Stimulated activated naive B cell treated with anti-CD40 and anti-IgM and Interleukin-4, amounts not matched to agents 10 μg/mL and 1 μg/mL and 100 μg/mL, for 72 hours (primary cell): ENCODE measurements around the gene TOMT.
A peak's percentile ranks its signal among the peaks of the same experiment; 100 is the strongest.

Source experiments
- ATAC-seq, 2 donors: fragments of 150-1000 bp; cut with Tn5 transposase; replicated peaks; 2 replicates each; pipeline ENCODE4 v1.10.0; 2021; ENCODE audit warnings: moderate library complexity in 1 of 2
- DNase-seq: peaks from one replicate; pipeline ENCODE4 v3.0.0; 2021
- H3K27ac Mint-ChIP-seq: one replicate; pipeline ENCODE4 v1.8.0; 2022; ENCODE audit warnings: mild to moderate bottlenecking, mixed read lengths
- H3K27me3 Mint-ChIP-seq, 2 donors: one replicate each; pipeline ENCODE4 v1.8.0; 2022; ENCODE audit warnings: mixed read lengths in 2 of 2
- H3K36me3 Mint-ChIP-seq, 2 donors: one replicate each; pipeline ENCODE4 v1.8.0; 2022; ENCODE audit warnings: mixed read lengths in 2 of 2, mild to moderate bottlenecking in 1 of 2
- H3K4me1 Mint-ChIP-seq, 2 donors: one replicate each; pipeline ENCODE4 v1.8.0; 2022; ENCODE audit warnings: mixed read lengths in 2 of 2, mild to moderate bottlenecking in 1 of 2
- H3K4me3 Mint-ChIP-seq, 2 donors: one replicate each; pipeline ENCODE4 v1.8.0; 2022; ENCODE audit warnings: mild to moderate bottlenecking in 2 of 2, mixed read lengths in 2 of 2, moderate library complexity in 1 of 2
- H3K9me3 Mint-ChIP-seq, 2 donors: one replicate each; pipeline ENCODE4 v1.8.0; 2022; ENCODE audit warnings: mixed read lengths in 2 of 2, mild to moderate bottlenecking in 1 of 2

TOMT gene

DNA sequence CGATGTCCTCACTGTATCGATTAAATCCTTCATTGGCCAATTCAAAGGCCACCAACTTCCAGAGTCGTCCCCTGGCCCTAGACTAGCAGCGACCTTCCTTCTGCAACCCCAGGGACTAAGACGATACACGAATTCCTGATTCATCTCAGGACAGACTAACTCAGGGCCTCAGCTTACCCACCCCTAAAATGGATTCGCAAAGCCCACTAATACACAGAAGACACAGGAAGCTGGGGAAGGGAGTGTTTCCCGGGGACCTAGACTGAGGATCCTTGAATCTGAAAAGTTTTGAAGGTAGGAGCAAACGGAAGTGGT lies 3.1 kb upstream of the TOMT start:
- no peaks in the 10 kb centered on the region for H3K27me3 Mint-ChIP-seq
- H3K36me3 Mint-ChIP-seq = peaks cover 56 to 73% of the 10 kb centered on the region in 2 donors
- peak overlapping the region; percentile 86 to 93 for H3K4me3 Mint-ChIP-seq
- DNase-seq (no peak), ATAC-seq (no peak)
- H3K9me3 Mint-ChIP-seq = peaks cover 4 to 8% of the 10 kb centered on the region in 2 donors
- peak overlapping the region; percentile 95 for H3K27ac Mint-ChIP-seq
- peaks cover 37 to 63% of the 10 kb centered on the region in 2 donors for H3K4me1 Mint-ChIP-seq

DNA sequence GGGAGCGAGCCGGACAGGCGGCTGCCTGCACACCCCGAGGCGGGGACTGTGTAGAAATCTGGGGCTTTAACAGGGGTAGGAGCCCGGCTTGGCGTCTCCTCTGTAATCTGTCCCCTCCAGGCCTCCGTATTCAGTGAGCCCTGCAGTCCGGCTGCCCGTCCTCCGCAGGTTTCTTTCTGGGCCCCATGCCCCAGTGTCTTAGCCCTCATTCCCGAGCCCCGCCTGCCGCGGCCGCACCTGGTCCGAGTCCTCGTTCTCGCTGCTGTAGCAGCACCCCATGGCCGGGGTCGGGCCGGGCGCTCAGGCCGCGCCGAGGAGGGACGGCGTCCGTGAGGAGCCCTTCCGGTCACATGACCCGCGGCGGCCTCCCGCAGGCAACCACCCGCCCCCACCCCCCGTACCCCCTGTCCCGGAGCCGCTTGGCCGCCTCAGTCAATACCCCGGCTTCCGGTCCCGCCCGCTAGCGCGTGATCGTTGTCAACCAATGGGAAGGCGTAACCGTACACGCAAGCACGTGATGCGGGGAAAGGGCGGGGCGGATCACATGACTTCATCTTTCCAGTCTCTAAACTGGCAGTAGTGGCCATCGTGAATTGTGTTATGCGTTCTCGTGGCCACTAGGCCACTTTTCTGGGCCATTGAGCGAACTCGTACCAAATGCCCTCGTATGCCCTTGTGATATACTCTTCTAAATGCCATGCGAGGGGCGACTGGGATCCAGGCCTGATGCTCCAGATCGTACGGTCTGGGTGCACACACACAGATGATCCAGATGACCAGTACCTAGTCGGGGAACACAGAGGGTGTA lies 2.6 kb upstream of the TOMT start, which contains the start of gene LAMTOR1:
Gene LAMTOR1 (minus strand): TSS at position 352 of the 808 bp plus-strand sequence. CDS start 73 bp downstream, at position 279.
- peak; percentile 95 to 97 for ATAC-seq
- H3K36me3 Mint-ChIP-seq = peaks cover 51 to 73% of the 10 kb centered on the region in 2 donors
- DNase-seq = peak; percentile 97
- no peaks in the 10 kb centered on the region for H3K27me3 Mint-ChIP-seq
- H3K27ac Mint-ChIP-seq = peak within 1 kb of the TSS; percentile 95
- H3K4me1 Mint-ChIP-seq = peaks cover 33 to 57% of the 10 kb centered on the region in 2 donors
- peak within 1 kb of the TSS; percentile 86 to 93 for H3K4me3 Mint-ChIP-seq
- H3K9me3 Mint-ChIP-seq = peaks cover 4 to 8% of the 10 kb centered on the region in 2 donors

DNA sequence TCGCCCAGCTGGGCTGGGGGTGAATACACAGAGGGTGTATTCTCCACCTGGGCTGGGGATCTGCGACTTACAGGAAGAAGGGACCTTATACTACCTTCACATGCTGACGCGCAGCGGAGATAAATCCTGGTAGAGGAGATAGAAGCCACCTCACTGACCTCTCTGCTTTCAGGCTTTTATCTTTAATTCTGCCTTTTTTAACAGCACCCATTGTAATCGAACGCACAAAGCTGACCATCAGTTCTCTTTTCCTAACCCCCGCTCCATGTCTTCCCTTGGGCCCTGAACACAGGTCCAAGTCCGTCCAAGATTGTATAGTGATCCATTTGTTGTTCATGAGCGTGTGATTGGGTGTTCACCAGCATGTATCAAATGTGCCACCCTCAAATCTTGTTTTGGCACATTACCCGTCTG lies 2.0 kb upstream of the TOMT start:
- Mint-ChIP-seq H3K27ac (peak overlapping the region; percentile 95), H3K4me1 (peaks cover 33 to 51% of the 10 kb centered on the region in 2 donors)

DNA sequence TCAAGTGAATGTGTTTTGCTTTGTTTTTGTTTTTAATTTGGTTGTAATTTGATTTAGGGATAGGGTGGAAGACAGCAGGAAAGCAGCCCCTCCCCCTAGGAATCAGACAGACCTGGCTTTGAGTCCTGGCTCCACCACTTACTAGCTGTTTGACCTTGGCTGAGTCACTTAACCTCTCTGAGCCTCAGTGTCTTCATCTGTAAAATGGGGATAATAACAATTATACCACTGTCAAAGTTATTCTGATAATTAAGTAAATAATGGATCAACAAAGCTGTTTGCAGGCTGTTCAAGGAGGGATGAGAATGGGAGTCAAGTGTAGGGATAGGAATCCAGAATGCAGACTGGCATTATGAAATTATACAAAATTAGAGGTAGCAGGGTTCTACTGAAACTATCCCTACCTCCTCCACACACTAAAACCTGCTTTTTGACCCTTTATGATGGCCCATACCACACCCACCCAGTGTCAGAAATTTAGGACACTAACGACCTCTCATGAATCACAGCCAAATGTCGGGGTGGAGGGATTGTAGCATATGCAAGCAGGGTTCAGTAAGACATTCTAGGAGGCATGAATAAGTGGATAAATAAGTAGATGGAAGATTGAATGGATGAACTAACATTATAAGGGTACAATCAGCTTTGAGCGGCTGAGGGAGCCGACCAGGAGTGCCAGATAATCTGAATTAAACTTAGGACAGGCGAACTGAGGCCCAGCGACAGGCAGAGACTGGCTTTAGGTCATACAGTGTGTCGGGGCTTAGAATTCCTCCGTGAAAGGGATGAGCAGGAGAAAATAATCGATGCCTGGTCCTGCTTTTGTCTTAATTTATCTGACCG lies 5.8 kb downstream of the TOMT start:
- Mint-ChIP-seq H3K27ac (peak overlapping the region; percentile 99), H3K9me3 (no peaks in the 10 kb centered on the region), H3K27me3 (peaks cover 2 to 9% of the 10 kb centered on the region in 2 donors), H3K4me1 (peaks cover 16 to 17% of the 10 kb centered on the region in 2 donors), H3K4me3 (peak overlapping the region; percentile 88 to 96), H3K36me3 (peaks cover 16 to 22% of the 10 kb centered on the region in 2 donors)
- peak; percentile 5 to 6 for ATAC-seq
- DNase-seq = no peak

More for the DNA sequence above, 2.0 kb upstream of the TOMT start:
- Mint-ChIP-seq H3K27me3 (no peaks in the 10 kb centered on the region), H3K36me3 (peaks cover 48 to 70% of the 10 kb centered on the region in 2 donors), H3K4me3 (peak overlapping the region; percentile 86 to 93), H3K9me3 (peaks cover 4 to 8% of the 10 kb centered on the region in 2 donors)
- ATAC-seq (no peak), DNase-seq (no peak)

DNA sequence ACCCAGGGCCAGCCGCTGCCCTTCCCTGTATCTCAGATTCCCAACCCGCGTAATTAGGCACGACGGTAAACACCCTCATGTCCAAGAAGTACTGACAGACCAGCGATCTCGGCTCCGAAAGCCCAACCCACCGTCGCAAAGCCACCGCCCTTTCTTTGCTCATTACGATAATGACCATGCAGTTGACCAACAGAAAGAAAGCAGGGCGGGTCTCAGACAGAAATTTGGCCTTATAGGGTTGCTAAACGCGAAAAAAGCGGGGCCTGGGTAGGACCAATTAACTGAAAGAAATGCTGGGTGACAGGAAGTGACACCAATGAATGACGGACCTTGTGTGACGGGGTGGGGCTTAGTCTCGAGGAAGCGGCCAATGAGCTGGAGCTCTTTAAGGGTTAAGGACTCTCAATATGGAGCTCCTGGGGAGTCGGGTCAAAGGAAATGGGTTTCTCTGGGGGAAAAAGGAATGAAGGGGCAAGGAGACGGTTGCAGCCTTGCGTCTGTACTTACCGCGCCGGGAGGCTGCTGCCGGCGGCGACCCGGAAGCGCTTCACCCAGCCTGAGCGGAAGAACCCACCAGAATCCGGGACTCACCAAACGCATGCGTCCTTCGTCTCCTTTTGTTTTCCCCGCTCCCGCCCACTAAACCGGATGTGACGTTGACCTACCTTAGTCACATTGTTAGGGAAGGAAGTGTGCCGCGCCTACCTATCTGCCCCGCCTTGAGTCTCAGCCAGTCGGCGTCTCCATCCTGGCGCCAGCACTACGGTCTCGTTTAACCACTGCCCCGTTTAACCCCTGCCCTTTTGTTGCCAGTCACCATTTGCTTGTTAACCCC lies 6.6 kb downstream of the TOMT start, which contains the start of gene ANAPC15:
Gene ANAPC15 (minus strand): TSS at position 553 of the 835 bp plus-strand sequence. CDS start 1,419 bp downstream, outside the sequence.
- Mint-ChIP-seq H3K4me3 (peak within 1 kb of the TSS; percentile 88 to 96), H3K27me3 (peaks cover 8 to 15% of the 10 kb centered on the region in 2 donors), H3K4me1 (peaks cover 16 to 17% of the 10 kb centered on the region in 2 donors), H3K36me3 (peaks cover 14 to 18% of the 10 kb centered on the region in 2 donors), H3K27ac (peak within 1 kb of the TSS; percentile 99), H3K9me3 (no peaks in the 10 kb centered on the region)
- DNase-seq (peak; percentile 98), ATAC-seq (peak; percentile 92)

DNA sequence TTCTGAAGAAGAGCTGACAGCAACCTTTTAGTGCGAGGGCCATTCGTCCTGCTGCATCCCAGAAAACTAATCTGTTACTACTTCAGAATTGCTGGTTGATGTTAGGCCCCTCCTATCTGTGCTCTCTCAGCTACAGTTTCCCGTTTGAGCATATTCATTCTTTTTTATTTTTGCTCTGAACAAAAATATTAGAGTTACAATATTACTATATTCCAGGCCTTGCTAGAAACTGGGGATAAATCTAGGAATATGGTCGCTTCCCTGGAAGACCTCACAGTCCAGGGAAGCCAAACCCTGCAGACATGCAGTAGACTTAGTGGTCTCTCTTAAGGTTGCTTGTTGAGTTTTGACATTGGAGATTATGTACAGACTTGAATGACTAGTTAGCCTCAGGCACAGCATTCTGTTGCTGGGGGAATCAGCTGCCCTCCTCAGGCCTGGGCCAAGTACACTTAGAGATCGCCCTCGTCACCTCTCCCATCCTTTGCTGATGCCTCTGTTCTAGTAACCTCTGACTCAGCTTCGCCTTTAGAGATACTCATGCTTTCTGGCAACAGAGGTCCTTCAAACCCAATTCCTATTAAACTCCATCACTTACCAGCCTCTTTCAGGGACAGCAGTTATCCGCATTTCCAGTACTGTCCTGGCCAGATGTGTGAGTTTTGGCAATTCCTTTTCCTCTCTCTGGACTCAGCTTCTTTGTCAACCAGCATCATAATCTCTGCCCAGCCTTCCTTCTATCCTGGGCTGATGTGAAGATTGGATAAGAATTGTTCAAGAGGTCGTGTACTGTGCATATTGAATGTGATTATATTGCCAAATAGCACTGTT lies 7.5 kb downstream of the TOMT start:
- Mint-ChIP-seq H3K27me3 (peaks cover 9 to 15% of the 10 kb centered on the region in 2 donors), H3K36me3 (peaks cover 10 to 11% of the 10 kb centered on the region in 2 donors), H3K4me1 (peaks cover 16 to 17% of the 10 kb centered on the region in 2 donors), H3K9me3 (no peaks in the 10 kb centered on the region), H3K4me3 (peak overlapping the region; percentile 88 to 96), H3K27ac (peak overlapping the region; percentile 99)
- DNase-seq (no peak), ATAC-seq (no peak)

DNA sequence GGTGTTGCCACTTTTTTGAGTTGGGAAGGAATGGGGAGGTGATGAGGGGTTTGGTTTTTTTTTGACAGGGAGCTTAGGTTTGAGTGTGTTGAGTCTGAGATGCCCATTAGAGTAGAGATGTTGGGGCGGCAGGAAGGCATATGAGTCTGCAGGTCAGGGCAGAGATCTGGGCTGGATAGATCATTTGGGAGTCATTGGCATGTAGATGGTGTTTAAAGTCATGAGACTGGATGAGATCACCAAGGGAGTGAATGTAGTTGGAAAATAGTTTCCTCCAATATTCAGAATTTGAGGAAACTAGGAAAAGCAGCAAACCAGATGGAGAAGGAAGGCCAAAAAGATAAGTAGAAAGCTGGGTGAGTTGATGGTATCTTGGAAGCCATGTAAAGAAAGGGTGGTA lies 8.8 kb downstream of the TOMT start:
- Mint-ChIP-seq H3K27ac (peak overlapping the region; percentile 3), H3K27me3 (peaks cover 15 to 18% of the 10 kb centered on the region in 2 donors), H3K36me3 (peaks cover 5 to 6% of the 10 kb centered on the region in 2 donors), H3K9me3 (no peaks in the 10 kb centered on the region), H3K4me1 (peaks cover 16 to 17% of the 10 kb centered on the region in 2 donors), H3K4me3 (no peak overlapping the region)
- DNase-seq (no peak), ATAC-seq (no peak)

DNA sequence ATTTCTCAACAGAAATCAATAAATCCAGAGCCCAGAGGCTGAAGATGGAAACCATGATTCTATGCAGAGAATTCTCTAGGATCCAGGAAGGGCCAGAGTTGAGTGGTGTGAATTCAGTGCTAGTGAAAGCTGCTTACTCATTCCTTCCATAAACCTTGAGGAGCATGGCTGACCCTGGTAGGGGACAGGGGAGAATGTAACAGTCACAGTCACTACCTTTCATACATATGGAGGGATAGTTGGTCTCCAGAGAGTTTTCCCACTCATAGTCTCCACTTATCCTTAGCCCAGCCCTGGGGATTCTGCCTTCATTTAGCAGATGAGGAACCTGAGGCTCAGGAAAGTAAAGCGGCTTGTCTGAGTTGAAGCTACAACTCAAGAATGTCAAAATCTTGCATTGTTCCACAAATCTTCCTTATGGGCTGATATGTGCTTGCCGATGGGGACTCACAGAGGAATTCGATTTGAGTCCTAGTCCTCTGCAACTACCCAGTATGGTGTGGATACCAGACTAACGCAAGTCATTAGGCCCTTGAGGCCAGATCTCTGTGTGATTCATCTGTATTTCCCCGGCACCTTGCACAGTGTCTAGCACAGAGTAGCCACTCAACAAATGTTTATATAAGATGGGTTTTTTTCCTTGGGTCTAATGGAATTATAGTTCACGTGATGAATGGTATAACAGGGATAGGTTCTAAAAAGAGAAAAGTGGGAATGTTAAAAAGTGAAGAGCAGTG lies 10.5 kb downstream of the TOMT start:
- H3K27ac Mint-ChIP-seq = no peak overlapping the region
- ATAC-seq = no peak
- H3K27me3 Mint-ChIP-seq = peaks cover 21 to 24% of the 10 kb centered on the region in 2 donors

DNA sequence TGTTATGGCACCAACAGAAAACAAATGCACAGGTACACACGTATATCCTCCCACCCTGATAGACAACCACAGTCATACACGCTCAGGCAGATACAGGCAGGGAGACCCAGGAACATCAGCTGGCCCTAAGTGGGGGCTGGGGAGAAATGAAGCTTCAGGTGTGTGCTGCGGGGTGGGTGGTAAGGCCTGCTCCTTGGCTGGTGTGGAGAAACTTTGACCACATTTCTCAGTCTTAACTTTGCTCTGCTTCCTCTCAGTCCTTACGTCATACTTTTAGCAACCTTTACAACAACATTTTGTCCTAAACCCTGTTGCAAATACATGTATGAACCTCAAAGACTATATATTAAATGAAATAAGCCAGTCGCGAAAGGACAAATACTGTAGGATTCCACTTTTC lies 13.5 kb downstream of the TOMT start:
- H3K27me3 Mint-ChIP-seq = peaks cover 25 to 31% of the 10 kb centered on the region in 2 donors
- DNase-seq = no peak
- no peak for ATAC-seq
- no peaks in the 10 kb centered on the region for H3K4me1 Mint-ChIP-seq
- H3K9me3 Mint-ChIP-seq = no peaks in the 10 kb centered on the region
- H3K27ac Mint-ChIP-seq = no peak overlapping the region
- peaks cover 0 to under 1% of the 10 kb centered on the region in 2 donors for H3K36me3 Mint-ChIP-seq
- no peak overlapping the region for H3K4me3 Mint-ChIP-seq

More for the DNA sequence above, 10.5 kb downstream of the TOMT start:
- Mint-ChIP-seq H3K9me3 (no peaks in the 10 kb centered on the region), H3K4me1 (peaks cover 10 to 14% of the 10 kb centered on the region in 2 donors), H3K36me3 (peaks cover 0 to 2% of the 10 kb centered on the region in 2 donors), H3K4me3 (no peak overlapping the region)
- DNase-seq = no peak

DNA sequence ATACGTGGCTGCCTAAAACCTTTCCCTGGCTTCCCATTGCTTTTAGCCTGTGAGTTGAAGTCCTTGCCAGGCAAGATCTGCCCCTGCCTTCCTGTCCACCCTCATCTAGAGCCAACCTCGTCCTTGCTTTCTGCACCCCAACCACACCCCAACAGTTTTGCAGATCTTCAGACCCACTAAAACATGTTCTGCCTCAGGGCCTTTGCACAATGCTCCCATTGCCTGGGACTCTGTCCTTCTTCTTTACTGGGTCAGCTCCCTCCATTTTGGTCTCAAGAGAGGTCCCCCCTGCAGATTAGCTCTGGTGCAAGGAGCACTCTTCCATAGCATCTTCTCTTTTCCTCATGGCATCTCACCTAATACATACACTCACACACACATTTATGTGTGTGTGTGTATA lies 15.2 kb downstream of the TOMT start:
- no peak for DNase-seq
- H3K36me3 Mint-ChIP-seq = peaks cover 0 to 3% of the 10 kb centered on the region in 2 donors
- H3K27me3 Mint-ChIP-seq = peaks cover 26 to 37% of the 10 kb centered on the region in 2 donors
- H3K27ac Mint-ChIP-seq = no peak overlapping the region
- peaks cover 0 to 4% of the 10 kb centered on the region in 2 donors for H3K9me3 Mint-ChIP-seq
- ATAC-seq = no peak
- no peak overlapping the region for H3K4me3 Mint-ChIP-seq
- no peaks in the 10 kb centered on the region for H3K4me1 Mint-ChIP-seq

DNA sequence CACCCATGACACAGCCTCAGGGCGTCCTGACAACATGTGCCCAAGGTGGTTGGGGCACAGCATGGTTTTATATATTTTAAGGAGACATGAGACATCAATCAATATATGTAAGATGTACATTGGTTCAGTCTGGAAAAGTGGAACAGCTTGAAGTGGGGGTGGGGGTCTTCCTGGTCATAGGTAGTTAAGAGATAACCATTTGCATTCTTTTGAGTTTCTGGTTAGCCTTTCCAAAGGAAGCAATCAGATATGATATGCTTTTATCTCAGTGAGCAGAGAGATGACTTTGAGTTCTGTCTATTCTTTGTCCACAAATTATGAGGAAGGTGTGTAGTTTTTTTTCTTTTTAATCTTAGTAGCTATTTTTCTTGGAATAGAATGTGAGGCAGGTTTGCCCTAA lies 16.9 kb downstream of the TOMT start:
- Mint-ChIP-seq H3K4me3 (no peak overlapping the region), H3K27me3 (peaks cover 16 to 29% of the 10 kb centered on the region in 2 donors), H3K27ac (no peak overlapping the region), H3K36me3 (peaks cover 0 to 3% of the 10 kb centered on the region in 2 donors), H3K4me1 (no peaks in the 10 kb centered on the region), H3K9me3 (peaks cover 4 to 5% of the 10 kb centered on the region in 2 donors)
- ATAC-seq = no peak
- no peak for DNase-seq

DNA sequence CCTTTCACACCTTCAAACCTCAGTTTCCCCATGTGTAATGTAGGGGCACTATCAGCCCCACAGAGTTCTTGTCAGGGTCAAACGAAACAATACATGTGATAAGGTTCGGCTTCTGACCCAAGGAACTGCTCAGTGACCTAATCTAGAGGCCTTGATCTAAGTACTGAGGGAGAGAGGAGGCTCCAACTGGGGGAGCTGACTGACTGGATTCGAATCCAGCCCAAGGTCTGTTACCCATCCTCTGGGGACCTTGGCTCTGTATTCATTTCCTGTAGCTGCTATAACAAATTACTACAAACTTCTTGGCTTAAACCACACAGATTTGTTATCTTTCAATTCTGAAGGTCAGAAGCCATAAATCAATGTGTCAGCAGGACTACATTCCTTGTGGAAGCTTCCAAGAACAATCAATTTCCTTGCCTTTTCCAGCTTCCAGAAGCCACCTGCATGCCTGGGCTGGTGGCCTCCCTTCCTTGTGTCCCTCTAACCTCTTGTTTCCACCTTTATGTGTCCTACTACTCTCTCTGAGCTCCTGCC lies 17.5 kb downstream of the TOMT start:
- H3K9me3 Mint-ChIP-seq = peaks cover 4 to 7% of the 10 kb centered on the region in 2 donors
- no peak overlapping the region for H3K27ac Mint-ChIP-seq
- DNase-seq = no peak
- H3K4me3 Mint-ChIP-seq = no peak overlapping the region
- peaks cover 16 to 28% of the 10 kb centered on the region in 2 donors for H3K27me3 Mint-ChIP-seq
- no peaks in the 10 kb centered on the region for H3K4me1 Mint-ChIP-seq
- H3K36me3 Mint-ChIP-seq = peaks cover 0 to 3% of the 10 kb centered on the region in 2 donors
- ATAC-seq = no peak
